Activated CD8-positive, alpha-beta memory T cell treated with anti-CD3 and anti-CD28 coated beads for 1 hour (primary cell): Measurements from ENCODE around the gene UNK.
A peak's percentile ranks its signal among the peaks of the same experiment; 100 is the strongest.
"Not testable (repeated sequence)": the region's sequence is repeated elsewhere in the genome, so short reads cannot be mapped to it uniquely, and the experiment has no call there.

Experiments used
- DNase-seq, 2 donors: peaks; one replicate each; pipeline ENCODE4 v3.0.0-alpha.2; 2020; ENCODE audit warnings: low read depth in 1 of 2; ENCODE audit errors: extremely low read depth in 1 of 2

UNK gene

DNA sequence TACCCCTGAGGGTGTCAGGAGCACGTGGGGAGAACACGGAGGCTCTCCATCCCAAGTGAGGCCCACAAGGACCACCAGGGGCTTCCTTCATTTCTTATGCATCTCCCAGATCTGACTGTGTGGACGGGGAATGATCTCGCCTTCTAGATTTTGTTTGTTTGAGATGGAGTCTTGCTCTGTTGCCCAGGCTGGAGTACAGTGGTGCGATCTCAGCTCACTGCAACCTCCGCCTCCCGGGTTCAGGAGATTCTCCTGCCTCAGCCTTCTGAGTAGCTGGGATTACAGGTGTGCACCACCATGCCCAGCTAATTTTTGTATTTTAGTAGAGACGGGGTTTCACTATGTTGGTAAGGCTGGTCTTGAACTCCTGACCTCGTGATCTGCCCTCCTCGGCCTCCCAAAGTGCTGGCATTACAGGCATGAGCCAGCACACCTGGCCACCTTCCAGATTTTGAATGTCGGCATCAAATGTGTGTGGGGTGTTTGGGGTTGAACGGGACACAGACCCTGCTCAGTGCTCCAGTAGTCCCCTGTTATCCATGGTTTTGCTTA lies 84.2 kb downstream of the UNK start:
- not testable (repeated sequence) for DNase-seq

DNA sequence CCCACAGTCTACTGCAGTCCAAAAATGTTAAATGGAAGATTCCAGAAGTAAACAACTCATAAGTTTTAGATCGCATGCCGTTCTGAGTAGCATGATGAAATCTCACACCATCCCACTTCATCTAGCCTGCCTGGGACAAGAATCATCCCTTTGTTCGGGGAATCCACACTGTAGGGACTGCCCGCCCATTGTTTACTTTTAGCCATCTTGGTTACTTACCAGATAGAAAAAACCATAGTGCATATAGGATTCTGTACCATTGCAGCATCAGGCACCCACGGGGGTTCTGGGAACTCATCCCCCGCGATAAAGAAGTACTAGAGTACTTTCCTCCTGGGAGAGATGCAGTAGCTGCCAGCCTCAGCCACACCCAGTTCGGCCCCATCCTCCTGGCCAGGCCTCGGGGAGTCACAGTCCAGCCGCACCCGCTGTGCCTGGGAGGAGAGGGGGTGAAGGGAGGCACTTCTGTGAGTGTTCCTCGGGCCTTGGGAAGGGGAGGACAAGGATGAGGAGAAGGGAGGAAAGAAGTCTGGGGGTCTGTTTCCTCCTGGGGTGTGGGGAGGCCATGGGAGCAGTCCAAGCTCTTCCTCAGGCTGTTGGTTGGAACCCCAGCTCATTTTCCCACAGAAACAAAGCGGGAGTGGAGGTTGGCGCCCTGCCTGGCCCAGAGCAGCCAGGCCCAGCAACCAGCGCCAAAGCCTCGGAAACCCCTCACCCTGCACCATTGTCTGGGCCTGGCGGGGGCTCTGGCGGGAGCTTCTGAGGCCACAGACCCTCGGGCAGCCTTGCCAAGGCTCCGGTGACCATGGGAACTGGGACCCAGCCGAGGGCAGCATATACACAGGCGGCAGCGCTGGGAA lies 84.9 kb downstream of the UNK start:
- no peak for DNase-seq

DNA sequence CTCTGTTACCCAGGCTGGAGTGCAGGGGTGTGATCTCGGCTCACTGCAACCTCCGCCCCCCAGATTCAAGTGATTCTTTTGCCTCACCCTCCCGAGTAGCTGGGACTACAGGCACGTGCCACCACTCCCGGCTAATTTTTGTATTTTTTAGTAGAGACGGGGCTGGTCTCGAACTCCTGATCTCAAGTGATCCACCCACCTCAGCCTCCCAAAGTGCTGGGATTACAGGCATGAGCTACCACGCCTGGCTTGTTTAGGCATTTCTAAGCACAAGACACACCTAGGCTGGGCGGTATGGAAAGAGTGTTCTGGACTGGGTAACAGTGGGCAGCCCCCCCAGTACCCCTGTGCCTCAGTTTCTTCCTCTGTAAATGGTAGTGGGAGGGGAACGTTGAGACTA lies 85.6 kb downstream of the UNK start:
- not testable (repeated sequence) for DNase-seq

DNA sequence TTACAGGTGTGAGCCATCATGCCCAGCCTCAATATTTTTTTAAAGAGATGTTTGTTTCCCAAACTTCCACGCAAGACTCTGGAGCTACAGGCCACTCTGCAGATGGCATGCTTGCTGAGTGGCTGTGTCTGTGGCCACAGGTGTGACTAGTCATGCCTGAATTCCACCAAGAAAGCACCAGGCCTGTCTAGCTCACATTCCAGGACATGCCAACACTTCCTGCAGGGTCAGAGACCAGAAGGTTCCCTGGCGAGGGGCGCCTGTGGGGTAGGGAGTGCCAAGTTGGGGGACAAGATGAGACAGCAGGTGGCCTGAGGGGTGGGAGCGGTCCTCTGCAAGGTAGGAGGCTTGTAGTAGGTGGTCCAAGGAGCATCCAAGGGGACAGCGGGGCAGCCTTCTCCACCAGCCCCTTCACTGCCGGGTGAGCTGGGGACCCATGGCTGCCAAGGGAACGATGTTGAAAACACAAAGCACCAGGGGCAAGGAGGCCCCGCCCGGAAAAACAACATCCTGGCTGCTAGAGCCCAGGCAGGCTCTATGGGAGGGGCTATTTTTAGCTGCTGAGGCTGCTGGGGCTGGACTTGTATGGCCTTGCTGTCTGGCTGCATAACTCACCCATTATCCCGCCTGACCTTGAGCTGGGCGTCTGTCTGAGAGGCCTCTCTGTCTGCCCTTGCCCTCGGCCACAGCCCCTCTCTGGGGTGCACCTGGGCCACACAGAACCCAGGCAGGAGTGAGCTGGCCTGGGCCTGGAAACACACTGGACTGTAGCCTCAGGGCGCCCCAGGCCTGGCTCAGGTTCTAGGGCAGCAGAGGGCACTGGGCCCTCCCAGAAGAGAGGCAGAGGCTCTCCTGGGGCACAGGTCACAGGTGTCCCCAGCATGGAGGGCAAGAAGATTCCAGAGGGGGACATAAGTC lies 88.1 kb downstream of the UNK start:
- peak in 1 of 2 donors; percentile 42 for DNase-seq

DNA sequence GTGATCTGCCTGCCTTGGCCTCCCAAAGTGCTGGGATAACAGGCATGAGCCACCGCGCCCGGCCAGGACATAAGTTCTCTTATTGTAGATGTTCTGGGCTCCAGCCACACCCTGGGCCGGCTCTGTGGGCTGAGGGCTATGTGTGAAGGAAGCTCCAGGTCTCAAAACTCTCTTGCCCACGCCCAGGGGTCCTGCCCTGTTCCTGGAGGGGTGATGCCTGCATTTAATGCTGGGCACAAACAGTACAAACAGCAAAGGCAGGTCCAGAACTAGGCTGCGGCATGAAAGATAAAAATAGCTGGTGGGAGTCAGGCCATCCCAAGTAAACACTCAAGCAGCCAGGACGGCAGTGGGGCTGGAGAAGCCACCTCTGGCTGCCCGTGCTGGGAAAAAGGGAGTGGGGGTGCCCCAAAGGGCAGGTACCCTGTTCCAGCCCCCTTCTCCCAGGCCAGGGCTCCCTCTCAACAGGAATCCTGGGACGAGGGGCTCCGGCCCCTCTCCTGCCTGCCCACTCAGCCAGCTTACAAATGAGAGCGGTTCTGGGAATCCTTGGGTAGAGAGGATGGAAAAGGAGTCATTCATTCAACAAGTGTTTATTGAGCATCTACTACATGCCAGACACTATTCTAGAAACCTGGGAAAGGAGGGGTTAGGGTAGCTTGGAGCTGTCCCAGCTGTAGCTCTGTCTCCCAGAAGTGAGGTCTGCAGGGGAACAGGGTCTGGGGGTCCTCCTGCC lies 89.1 kb downstream of the UNK start:
- no peak for DNase-seq

DNA sequence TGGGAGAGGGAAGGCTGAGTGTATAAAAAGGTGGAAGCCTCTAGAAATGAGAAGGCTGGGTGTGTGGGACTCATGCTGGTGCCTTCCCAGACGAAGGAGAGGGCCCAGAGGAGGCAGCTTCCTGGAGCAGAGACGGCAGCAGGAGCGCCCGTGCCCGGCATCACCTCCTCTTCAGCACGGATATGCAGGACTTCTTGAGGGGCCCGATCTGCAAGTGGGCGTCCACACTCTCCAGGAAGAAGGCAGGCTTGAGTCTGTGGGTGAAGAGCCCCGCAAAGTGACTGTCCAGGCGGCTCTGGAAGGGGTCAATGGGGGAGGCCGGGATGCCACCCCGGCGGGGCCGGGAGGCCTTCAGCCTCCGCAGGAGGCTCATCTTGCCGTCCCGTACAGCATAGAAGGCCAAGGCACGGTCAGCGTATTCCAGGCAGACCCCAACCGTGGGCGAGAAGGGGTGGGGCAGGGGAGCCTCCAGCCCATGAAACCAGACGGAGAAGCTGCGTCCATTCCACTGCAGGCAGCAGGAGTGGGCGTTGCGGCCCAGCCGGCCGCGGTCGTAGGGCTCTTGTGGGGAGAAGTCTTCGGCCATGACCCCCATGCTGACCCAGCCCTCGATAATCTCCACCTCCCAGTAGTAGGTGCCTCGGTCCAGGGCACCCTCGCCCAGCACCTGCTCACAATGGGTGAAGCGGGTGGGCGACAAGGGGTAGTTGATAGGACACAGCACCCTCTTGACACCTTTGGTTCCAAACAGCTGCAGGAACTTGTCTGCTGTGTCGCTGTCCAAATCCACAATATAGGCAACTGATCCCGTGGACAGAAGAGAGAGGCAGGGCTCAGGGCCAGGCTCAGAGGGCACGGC lies 89.9 kb downstream of the UNK start:
- DNase-seq, result no peak
